PFSK-1 (cell line): Measurements from ENCODE around the gene CAMK1D.

Experiments
- FOXP2 ChIP-seq: optimal IDR thresholded peaks from 2 replicates; pipeline ENCODE3; 2011; ENCODE audit warnings: borderline replicate concordance, control low read depth, inconsistent platforms; ENCODE audit not compliant: insufficient read depth; ENCODE audit errors: extremely low read length, extremely low read depth
- POLR2AphosphoS5 ChIP-seq: IDR thresholded peaks from 2 replicates; pipeline ENCODE4 v1.6.1; 2012; ENCODE audit warnings: low read depth, mild to moderate bottlenecking, control low read depth, low read length, moderate library complexity
- SIN3A ChIP-seq: IDR thresholded peaks from 2 replicates; pipeline ENCODE4 v1.6.1; 2012; ENCODE audit warnings: mild to moderate bottlenecking, low read length, moderate library complexity, borderline replicate concordance; ENCODE audit not compliant: insufficient read depth
- TAF1 ChIP-seq: IDR thresholded peaks from 2 replicates; pipeline ENCODE4 v1.6.1; 2012; ENCODE audit warnings: low read length, control low read depth, borderline replicate concordance; ENCODE audit not compliant: insufficient read depth
- TF ChIP-seq, protein P1 (sequence below), 2 experiments: IDR thresholded peaks; 2 replicates each; pipeline versions ENCODE4 v1.6.1 to v1.8.0; 2011 to 2012; ENCODE audit warnings: low read depth in 2 of 2, low read length in 2 of 2, control low read depth in 1 of 2, inconsistent platforms in 1 of 2, mild to moderate bottlenecking in 1 of 2, moderate library complexity in 1 of 2; ENCODE audit not compliant: insufficient read depth in 1 of 2

CAMK1D gene

DNA sequence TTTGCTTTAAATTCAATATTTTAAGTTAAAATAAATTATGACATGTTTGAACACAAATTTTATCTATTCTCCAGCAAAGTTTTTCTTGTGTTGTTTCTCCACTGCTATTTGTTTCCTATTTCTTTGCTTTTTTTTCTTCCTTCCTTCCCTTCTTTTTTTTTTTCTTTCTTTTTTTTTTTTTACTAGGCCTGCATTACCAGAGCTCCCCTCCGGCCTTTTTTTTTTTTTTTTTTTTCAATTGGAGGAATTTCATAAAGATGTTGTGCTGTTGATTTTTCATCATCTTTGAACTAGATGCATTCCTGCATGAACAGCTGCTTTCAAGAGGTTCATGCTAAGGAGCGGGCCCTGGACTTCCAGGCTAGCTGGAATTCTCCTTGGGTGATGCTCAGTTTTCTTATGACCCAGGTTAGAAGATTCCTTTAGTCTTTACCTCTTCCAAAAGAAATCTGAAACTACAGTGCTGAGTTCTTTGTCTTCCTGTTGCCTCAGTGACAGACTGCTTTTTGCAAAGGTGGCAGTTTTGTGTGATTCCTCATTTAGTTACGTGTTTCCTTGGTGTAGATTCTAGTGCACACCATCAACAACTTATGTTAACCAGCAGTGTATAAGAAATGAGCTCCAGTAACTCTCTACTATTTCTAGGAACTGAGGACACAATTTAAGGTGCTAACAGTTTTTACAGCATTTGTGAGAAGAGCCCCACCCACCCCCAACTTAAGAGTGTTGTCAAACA, 4.8 kb upstream of the CAMK1D start:
- TF ChIP-seq TAF1 (no peak), SIN3A (no peak), FOXP2 (no peak), POLR2AphosphoS5 (no peak)
- TF ChIP-seq, protein P1, sequence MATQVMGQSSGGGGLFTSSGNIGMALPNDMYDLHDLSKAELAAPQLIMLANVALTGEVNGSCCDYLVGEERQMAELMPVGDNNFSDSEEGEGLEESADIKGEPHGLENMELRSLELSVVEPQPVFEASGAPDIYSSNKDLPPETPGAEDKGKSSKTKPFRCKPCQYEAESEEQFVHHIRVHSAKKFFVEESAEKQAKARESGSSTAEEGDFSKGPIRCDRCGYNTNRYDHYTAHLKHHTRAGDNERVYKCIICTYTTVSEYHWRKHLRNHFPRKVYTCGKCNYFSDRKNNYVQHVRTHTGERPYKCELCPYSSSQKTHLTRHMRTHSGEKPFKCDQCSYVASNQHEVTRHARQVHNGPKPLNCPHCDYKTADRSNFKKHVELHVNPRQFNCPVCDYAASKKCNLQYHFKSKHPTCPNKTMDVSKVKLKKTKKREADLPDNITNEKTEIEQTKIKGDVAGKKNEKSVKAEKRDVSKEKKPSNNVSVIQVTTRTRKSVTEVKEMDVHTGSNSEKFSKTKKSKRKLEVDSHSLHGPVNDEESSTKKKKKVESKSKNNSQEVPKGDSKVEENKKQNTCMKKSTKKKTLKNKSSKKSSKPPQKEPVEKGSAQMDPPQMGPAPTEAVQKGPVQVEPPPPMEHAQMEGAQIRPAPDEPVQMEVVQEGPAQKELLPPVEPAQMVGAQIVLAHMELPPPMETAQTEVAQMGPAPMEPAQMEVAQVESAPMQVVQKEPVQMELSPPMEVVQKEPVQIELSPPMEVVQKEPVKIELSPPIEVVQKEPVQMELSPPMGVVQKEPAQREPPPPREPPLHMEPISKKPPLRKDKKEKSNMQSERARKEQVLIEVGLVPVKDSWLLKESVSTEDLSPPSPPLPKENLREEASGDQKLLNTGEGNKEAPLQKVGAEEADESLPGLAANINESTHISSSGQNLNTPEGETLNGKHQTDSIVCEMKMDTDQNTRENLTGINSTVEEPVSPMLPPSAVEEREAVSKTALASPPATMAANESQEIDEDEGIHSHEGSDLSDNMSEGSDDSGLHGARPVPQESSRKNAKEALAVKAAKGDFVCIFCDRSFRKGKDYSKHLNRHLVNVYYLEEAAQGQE (IDR thresholded peaks at IDR 0.05; ENCODE audit: insufficient read depth in 1 of 2, low read depth in 2 of 2, low read length in 2 of 2), result no peak

DNA sequence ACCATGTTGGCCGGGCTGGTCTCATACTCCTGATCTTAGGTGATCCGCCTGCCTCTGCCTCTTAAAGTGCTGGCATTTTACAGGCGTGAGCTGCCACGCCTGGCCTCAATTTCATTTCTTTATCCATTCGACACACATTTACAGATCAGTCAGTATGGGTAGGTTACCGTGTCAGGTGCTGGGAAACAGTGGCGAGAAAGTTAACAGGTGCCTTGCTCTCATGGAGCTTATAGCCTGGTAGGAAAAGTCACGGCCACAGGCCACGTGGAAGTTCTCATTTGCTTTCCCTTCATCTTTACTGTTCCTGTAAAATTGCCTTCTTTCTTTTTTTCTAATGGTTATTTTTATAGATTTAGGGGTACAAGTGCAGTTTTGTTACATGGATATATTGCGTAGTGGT, 2.6 kb upstream of the CAMK1D start:
- TF ChIP-seq POLR2AphosphoS5 (no peak), FOXP2 (no peak), TAF1 (no peak)
- TF ChIP-seq, protein P1 (IDR thresholded peaks at IDR 0.05; ENCODE audit: insufficient read depth in 1 of 2, low read depth in 2 of 2, low read length in 2 of 2), result no peak

DNA sequence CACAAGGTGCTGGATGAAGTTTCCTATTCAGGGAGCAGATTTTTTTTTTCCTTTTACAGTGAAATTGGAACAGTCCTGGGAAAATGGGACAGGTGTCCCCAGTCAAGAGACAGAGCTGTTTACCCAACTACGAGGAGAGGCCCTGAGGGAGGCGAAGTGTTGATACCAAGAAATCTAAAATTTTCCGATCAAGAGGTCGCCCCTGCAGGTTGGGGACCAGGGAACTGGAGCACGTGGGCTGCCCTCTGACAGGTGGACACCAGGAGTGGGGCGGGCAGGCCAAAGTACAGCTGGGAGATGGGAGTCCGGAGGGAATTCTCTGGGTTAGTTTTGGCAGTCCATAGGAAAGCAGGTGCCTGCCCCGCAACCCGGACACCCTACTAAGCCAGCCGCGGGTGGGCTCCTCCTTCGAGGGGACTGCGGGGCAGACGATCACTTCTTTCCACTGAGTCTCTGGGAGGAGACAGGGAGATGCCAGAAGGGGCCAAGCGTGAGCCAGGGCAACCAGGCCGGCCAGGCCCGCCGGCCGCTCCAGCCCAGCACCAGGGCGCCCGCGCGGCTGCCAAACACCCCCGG, 965 bp upstream of the CAMK1D start:
- TF ChIP-seq SIN3A (no peak), POLR2AphosphoS5 (no peak), FOXP2 (no peak), TAF1 (no peak)
- TF ChIP-seq, protein P1 (IDR thresholded peaks at IDR 0.05; ENCODE audit: insufficient read depth in 1 of 2, low read depth in 2 of 2, low read length in 2 of 2), result no peak

DNA sequence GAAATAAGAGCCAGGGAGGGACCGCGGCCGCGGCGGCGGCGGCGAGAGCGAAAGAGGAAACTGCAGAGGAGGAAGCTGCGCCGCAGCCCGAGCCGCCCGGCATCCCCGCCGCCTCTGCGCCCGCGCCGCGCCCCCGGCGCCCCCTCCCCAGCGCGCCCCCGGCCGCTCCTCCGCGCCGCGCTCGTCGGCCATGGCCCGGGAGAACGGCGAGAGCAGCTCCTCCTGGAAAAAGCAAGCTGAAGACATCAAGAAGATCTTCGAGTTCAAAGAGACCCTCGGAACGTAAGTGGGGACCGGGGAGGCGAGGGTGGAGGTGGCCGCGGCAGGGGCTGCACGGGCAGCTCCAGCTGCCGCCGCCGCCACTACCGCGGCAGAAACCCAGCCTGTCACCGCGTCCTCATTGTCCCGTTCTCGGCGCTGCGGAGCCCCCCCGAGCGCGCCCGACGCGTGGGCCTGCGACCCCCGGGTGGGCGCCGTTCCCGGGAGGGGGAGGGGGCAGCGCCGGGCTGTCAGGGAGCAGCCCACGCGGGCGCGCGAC, 351 bp downstream of the CAMK1D start:
- TF ChIP-seq, protein P1 (IDR thresholded peaks at IDR 0.05; ENCODE audit: insufficient read depth in 1 of 2, low read depth in 2 of 2, low read length in 2 of 2), result no peak
- no peak for TF ChIP-seq POLR2AphosphoS5
- no peak for TF ChIP-seq FOXP2
- TF ChIP-seq TAF1, result no peak
- no peak for TF ChIP-seq SIN3A
